ENCODE results near the gene TRIM54.

The TRIM54 gene

GRCh38 chr2:27264253-27264752 lies 17.9 kb upstream of the TRIM54 start:
- Histone ChIP-seq H3K27ac (ENCODE audit: extremely low read depth, low read depth, low read length) (no peak overlapping the region; the same call in 1 of the 2 replicates), H3K9me3 (ENCODE audit: control insufficient read depth, insufficient read depth, low read depth, low read length) (no peaks in the 10 kb centered on the region), H3K36me3 (ENCODE audit: control insufficient read depth in 2 of 2, insufficient read depth in 1 of 2, low read length in 2 of 2) (no peaks in the 10 kb centered on the region), H3K4me1 (ENCODE audit: control insufficient read depth, insufficient read depth, low read length) (peaks cover 9% of the 10 kb centered on the region), H3K4me3 (ENCODE audit: low read depth, low read length) (peak overlapping the region; percentile 25)
- CTCF ChIA-PET = interaction anchor here (0.6 to 6.2 kb wide), 12 partner anchors 10 to 419 kb away, joined by 3 to 96 read pairs (median 4); partner anchors contain the start of gene TRIM54
- POLR2A ChIA-PET = interaction anchor here (0.9 kb wide), 1 partner anchor 29 kb away, joined by 3 read pairs; no protein-coding TSS in a partner anchor
- peak; percentile 97 for TF ChIP-seq ZFHX2 (tag by site-specific recombination; conservative IDR thresholded peaks at IDR 0.05)
- TF ChIP-seq ZNF157 (tag by site-specific recombination; IDR thresholded peaks at IDR 0.05) = no peak
- TF ChIP-seq GLIS1 (tag by site-specific recombination; IDR thresholded peaks at IDR 0.05) = no peak; the same call in 1 of the 2 replicates
- peak; percentile 52; the same call in 1 of the 2 replicates for TF ChIP-seq ZBTB17 (tag by site-specific recombination; IDR thresholded peaks at IDR 0.05)
- TF ChIP-seq AEBP2 (tag by site-specific recombination; IDR thresholded peaks at IDR 0.05; ENCODE audit: borderline replicate concordance) = no peak
- no peak for TF ChIP-seq KLF16 (tag by site-specific recombination; IDR thresholded peaks at IDR 0.05)
- peak; percentile 59 for TF ChIP-seq ZNF398 (tag by site-specific recombination; IDR thresholded peaks at IDR 0.05)
- no peak for TF ChIP-seq ZNF510 (tag by site-specific recombination; IDR thresholded peaks at IDR 0.05; ENCODE audit: insufficient replicate concordance)
- TF ChIP-seq ZNF280D (tag by site-specific recombination; IDR thresholded peaks at IDR 0.05) = no peak
- peak; percentile 48; the same call in 1 of the 2 replicates for TF ChIP-seq PATZ1 (tag by site-specific recombination; IDR thresholded peaks at IDR 0.05)
- TF ChIP-seq ZNF600 (tag by site-specific recombination; IDR thresholded peaks at IDR 0.05) = peak; percentile 84
- TF ChIP-seq SP2 (tag by site-specific recombination; IDR thresholded peaks at IDR 0.05) = peak; percentile 23; the same call in 1 of the 2 replicates
- peak; percentile 36; the same call in 1 of the 2 replicates for TF ChIP-seq ZNF76 (tag by site-specific recombination; IDR thresholded peaks at IDR 0.05; ENCODE audit: borderline replicate concordance, low read depth)
- no peak for TF ChIP-seq ZSCAN18 (tag by site-specific recombination; IDR thresholded peaks at IDR 0.05)
- no peak for TF ChIP-seq ZNF292 (tag by site-specific recombination; IDR thresholded peaks at IDR 0.05; ENCODE audit: borderline replicate concordance, low read depth)
- TF ChIP-seq ZNF654 (tag by site-specific recombination; IDR thresholded peaks at IDR 0.05; ENCODE audit: low read depth) = no peak
- 0 out of 2 replicates have a peak, but pooled peaks have one; percentile 18 for TF ChIP-seq ZNF580 (tag by site-specific recombination; IDR thresholded peaks at IDR 0.05)
- TF ChIP-seq ZNF555 (tag by site-specific recombination; conservative IDR thresholded peaks at IDR 0.05) = no peak
- peak; percentile 67 for TF ChIP-seq SP3 (tag by site-specific recombination; IDR thresholded peaks at IDR 0.05)
- no peak; the same call in 1 of the 2 replicates for TF ChIP-seq ZSCAN5A (tag by site-specific recombination; IDR thresholded peaks at IDR 0.05)
